Endothelial cell of umbilical vein (primary cell): ENCODE data around the gene UBE2K. TPM values are rescaled to one million over a fixed set of nuclear protein-coding genes. Genes with fewer than 3 reads are reported as not detected.

ENCODE experiments used
- BruUV-seq: library from RNA; stranded (reverse); fragments of 400-500 nt; replicated peaks from 2 replicates; lab custom pipeline; 2021; lab: Mats Ljungman, UMichigan
- CTCF ChIA-PET: fragments of 300-600, 350-600 bp; sonication (Branson Sonifier 250); formaldehyde crosslinking; loops from one replicate; lab custom pipeline; 2021; ENCODE audit warnings: antibody characterized with exemption, inconsistent platforms; lab: Charles Lee
- POLR2A ChIA-PET: fragments of 300-600, 350-600 bp; sonication (Branson Sonifier 250); formaldehyde crosslinking; loops from one replicate; lab custom pipeline; 2021; ENCODE audit warnings: antibody characterized with exemption, inconsistent platforms; lab: Charles Lee
- DNase-seq: peaks from one replicate; pipeline ENCODE4 v3.0.0-alpha.2; 2011; ENCODE audit warnings: low read depth, low spot score
- FAIRE-seq: peaks from 2 replicates; lab custom pipeline; 2011; peaks lifted over from hg19 to GRCh38; lab: Jason Lieb, UNC
- H2AFZ ChIP-seq: 2 replicates; pipeline ENCODE4 v1.6.0; 2012; ENCODE audit warnings: low read depth, low read length, control low read depth, inconsistent platforms
- H3K27ac ChIP-seq: 2 replicates; pipeline ENCODE4 v1.5.1; 2011; ENCODE audit warnings: low read depth, mild to moderate bottlenecking, control low read depth, low read length, moderate library complexity; ENCODE audit not compliant: insufficient read depth
- H3K27me3 ChIP-seq, 2 experiments: 2 replicates each; pipeline versions ENCODE4 v1.6.0 to v1.6.1; 2011; ENCODE audit warnings: low read length in 2 of 2, mixed read lengths in 1 of 2; ENCODE audit not compliant: control insufficient read depth in 2 of 2, insufficient read depth in 2 of 2
- H3K36me3 ChIP-seq, 2 experiments: 2 replicates in 1 of 2; 3 replicates in 1 of 2; pipeline ENCODE4 v1.5.1; 2011; ENCODE audit warnings: low read length in 2 of 2, mild to moderate bottlenecking in 1 of 2, moderate library complexity in 1 of 2; ENCODE audit not compliant: control insufficient read depth in 2 of 2, insufficient read depth in 2 of 2; ENCODE audit errors: extremely low read depth in 1 of 2
- H3K4me1 ChIP-seq: 3 replicates; pipeline ENCODE4 v1.5.1; 2011; ENCODE audit warnings: mild to moderate bottlenecking, low read length; ENCODE audit not compliant: control insufficient read depth, insufficient read depth; ENCODE audit errors: extremely low read depth
- H3K4me2 ChIP-seq: 2 replicates; pipeline ENCODE4 v1.6.1; 2011; ENCODE audit warnings: low read length, control low read depth, mixed read lengths; ENCODE audit not compliant: insufficient read depth
- H3K4me3 ChIP-seq, 3 experiments: fragments of 200-600 bp in 1 of 3; sonication (generic), shearing (Covaris generic) in 1 of 3; replicated peaks in 1 of 3; 2 replicates each; pipeline ENCODE4 v1.5.1; 2011 to 2016; ENCODE audit warnings: control low read depth in 3 of 3, low read length in 3 of 3, mild to moderate bottlenecking in 2 of 3, inconsistent platforms in 1 of 3, low read depth in 1 of 3, moderate library complexity in 1 of 3; ENCODE audit not compliant: insufficient read depth in 1 of 3
- H3K79me2 ChIP-seq: 2 replicates; pipeline ENCODE4 v1.6.0; 2012; ENCODE audit warnings: low read length, inconsistent platforms; ENCODE audit not compliant: control insufficient read depth, insufficient read depth
- H3K9ac ChIP-seq: replicated peaks from 2 replicates; pipeline ENCODE3; 2011; ENCODE audit warnings: low read length, control low read depth; ENCODE audit not compliant: insufficient read depth; ENCODE audit errors: extremely low read depth
- H3K9me1 ChIP-seq: replicated peaks from 3 replicates; pipeline ENCODE4 v1.6.0; 2011; ENCODE audit warnings: mild to moderate bottlenecking, low read length; ENCODE audit not compliant: control insufficient read depth, insufficient read depth; ENCODE audit errors: extremely low read depth
- H3K9me3 ChIP-seq: replicated peaks from 2 replicates; pipeline ENCODE4 v1.5.1; 2012; ENCODE audit warnings: low read length, inconsistent platforms; ENCODE audit not compliant: control insufficient read depth, insufficient read depth
- H4K20me1 ChIP-seq: replicated peaks from 2 replicates; pipeline ENCODE3; 2011; ENCODE audit warnings: mild to moderate bottlenecking, low read length; ENCODE audit not compliant: control insufficient read depth, insufficient read depth; ENCODE audit errors: extremely low read depth
- EZH2 ChIP-seq: IDR thresholded peaks from 2 replicates; pipeline ENCODE4 v1.6.1; 2012; ENCODE audit warnings: borderline replicate concordance, low read depth, mild to moderate bottlenecking, moderate library complexity, low read length, inconsistent platforms; ENCODE audit not compliant: severe bottlenecking
- FOS ChIP-seq: IDR thresholded peaks from 2 replicates; pipeline ENCODE4 v1.6.1; 2011; ENCODE audit warnings: mild to moderate bottlenecking, low read length, moderate library complexity, borderline replicate concordance; ENCODE audit not compliant: insufficient read depth
- GATA2 ChIP-seq: IDR thresholded peaks from 2 replicates; pipeline ENCODE4 v1.7.0; 2011; ENCODE audit warnings: low read depth, mild to moderate bottlenecking, moderate library complexity, mixed read lengths, low read length; ENCODE audit not compliant: insufficient read length, insufficient read depth
- JUN ChIP-seq: IDR thresholded peaks from 2 replicates; pipeline ENCODE4 v1.6.1; 2011; ENCODE audit warnings: borderline replicate concordance, low read depth; ENCODE audit not compliant: insufficient read length, insufficient read depth
- MYC ChIP-seq: IDR thresholded peaks from one replicate; pipeline ENCODE4 v1.6.1; 2011; ENCODE audit warnings: mild to moderate bottlenecking, low read depth, low read length
- POLR2A ChIP-seq: IDR thresholded peaks from 2 replicates; pipeline ENCODE4 v1.6.1; 2012; ENCODE audit warnings: low read depth, mild to moderate bottlenecking, control low read depth, low read length
- POLR2AphosphoS5 ChIP-seq: IDR thresholded peaks from 2 replicates; pipeline ENCODE4 v1.6.1; 2012; ENCODE audit warnings: low read depth, mild to moderate bottlenecking, control low read depth, low read length, moderate library complexity; ENCODE audit not compliant: insufficient read depth
- dilution Hi-C: fragments of 300-500 bp; cut with MboI; formaldehyde crosslinking; loops from one replicate; pipeline ENCODE4 v1.15.0; 2019; ENCODE audit warnings: low sequenced_read_pairs; ENCODE audit not compliant: extremely low pct_ligation_motif_present
- intact Hi-C: fragments of 100-400 bp; cut with micrococcal nuclease; formaldehyde crosslinking; loops from one replicate; pipeline ENCODE4 v1.10.0; 2022
- polyA plus RNA-seq, 4 experiments: library from polyadenylated mRNA; depleted of rRNA in 3 of 4; stranded (reverse) in 3 of 4; unstranded in 1 of 4; fragments of >200 nt; gene quantifications; 2 replicates each; pipeline versions ENCODE4 v1.2.1 to v1.2.3, GENCODE V29; 2011 to 2012; ENCODE audit warnings: missing spikeins in 1 of 4
- total RNA-seq: library from RNA; stranded (reverse); gene quantifications from 2 replicates; pipeline ENCODE4 v1.2.3, GENCODE V29; 2021
- TF ChIP-seq, protein P1 (sequence below), 2 donors: IDR thresholded peaks; 1 replicate in 1 of 2; 2 replicates in 1 of 2; pipeline ENCODE4 v1.5.1; 2011; ENCODE audit warnings: low read length in 2 of 2, mild to moderate bottlenecking in 2 of 2, moderate library complexity in 2 of 2, control low read depth in 1 of 2, inconsistent platforms in 1 of 2, low read depth in 1 of 2; ENCODE audit not compliant: insufficient read depth in 1 of 2; ENCODE audit errors: extremely low read depth in 1 of 2
- TF ChIP-seq, protein P2 (sequence below): IDR thresholded peaks from 2 replicates; pipeline ENCODE4 v1.6.1; 2011; ENCODE audit not compliant: insufficient read depth, insufficient read length

UBE2K gene
- total and polyA plus RNA-seq, 2 donors (not counting 3 experiments of a cell fraction or from before 2014, with no cell fraction given), result 32.5 to 97.8 TPM

DNA sequence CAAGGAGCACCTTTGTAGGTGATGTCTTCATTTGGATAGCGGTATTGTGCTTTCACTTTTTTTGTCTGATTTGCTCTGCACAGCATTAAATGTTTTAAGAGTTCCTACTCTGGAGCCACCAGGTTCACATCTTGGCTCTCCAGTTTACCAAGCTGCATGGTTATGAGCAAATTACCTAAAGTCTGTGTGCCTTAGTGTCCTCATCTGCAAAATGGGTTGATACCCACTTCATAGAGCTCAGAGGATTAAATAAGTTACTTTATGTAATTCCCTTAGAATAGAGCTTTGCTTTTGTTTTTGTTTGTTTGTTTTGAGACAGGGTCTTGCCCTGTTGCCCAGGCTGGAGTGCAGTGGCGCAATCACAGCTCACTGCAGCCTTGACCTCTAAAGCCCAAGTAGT lies 58.2 kb downstream of the UBE2K start:
- FAIRE-seq (no peak), DNase-seq (no peak)
- Histone ChIP-seq H3K4me2 (no peak overlapping the region), H3K27ac (no peak overlapping the region), H3K27me3 (no peaks in the 10 kb centered on the region), H3K9me1 (no peaks in the 10 kb centered on the region), H3K4me3 (no peak overlapping the region), H3K36me3 (peaks cover 5% of the 10 kb centered on the region in 2 experiments), H2AFZ (no peak overlapping the region), H3K79me2 (peaks cover 40% of the 10 kb centered on the region), H3K4me1 (no peaks in the 10 kb centered on the region), H3K9me3 (no peaks in the 10 kb centered on the region), H4K20me1 (peaks cover 4% of the 10 kb centered on the region), H3K9ac (no peak overlapping the region)
- BruUV-seq, result no TSS peak
- TF ChIP-seq GATA2, result no peak
- no peak for TF ChIP-seq POLR2AphosphoS5
- TF ChIP-seq FOS, result no peak
- TF ChIP-seq, protein P1, sequence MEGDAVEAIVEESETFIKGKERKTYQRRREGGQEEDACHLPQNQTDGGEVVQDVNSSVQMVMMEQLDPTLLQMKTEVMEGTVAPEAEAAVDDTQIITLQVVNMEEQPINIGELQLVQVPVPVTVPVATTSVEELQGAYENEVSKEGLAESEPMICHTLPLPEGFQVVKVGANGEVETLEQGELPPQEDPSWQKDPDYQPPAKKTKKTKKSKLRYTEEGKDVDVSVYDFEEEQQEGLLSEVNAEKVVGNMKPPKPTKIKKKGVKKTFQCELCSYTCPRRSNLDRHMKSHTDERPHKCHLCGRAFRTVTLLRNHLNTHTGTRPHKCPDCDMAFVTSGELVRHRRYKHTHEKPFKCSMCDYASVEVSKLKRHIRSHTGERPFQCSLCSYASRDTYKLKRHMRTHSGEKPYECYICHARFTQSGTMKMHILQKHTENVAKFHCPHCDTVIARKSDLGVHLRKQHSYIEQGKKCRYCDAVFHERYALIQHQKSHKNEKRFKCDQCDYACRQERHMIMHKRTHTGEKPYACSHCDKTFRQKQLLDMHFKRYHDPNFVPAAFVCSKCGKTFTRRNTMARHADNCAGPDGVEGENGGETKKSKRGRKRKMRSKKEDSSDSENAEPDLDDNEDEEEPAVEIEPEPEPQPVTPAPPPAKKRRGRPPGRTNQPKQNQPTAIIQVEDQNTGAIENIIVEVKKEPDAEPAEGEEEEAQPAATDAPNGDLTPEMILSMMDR (IDR thresholded peaks at IDR 0.05; ENCODE audit: extremely low read depth in 1 of 2, insufficient read depth in 1 of 2, low read depth in 1 of 2, low read length in 2 of 2), result no peak
- no peak for TF ChIP-seq POLR2A
- no peak for TF ChIP-seq EZH2
- no peak for TF ChIP-seq MYC
- TF ChIP-seq, protein P2, sequence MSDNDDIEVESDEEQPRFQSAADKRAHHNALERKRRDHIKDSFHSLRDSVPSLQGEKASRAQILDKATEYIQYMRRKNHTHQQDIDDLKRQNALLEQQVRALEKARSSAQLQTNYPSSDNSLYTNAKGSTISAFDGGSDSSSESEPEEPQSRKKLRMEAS, result no peak
- no peak for TF ChIP-seq JUN
- intact Hi-C loops (no loop called here), dilution Hi-C loops (no loop called here)
- ChIA-PET CTCF (interaction anchor here (1.1 to 1.2 kb wide), 2 partner anchors 24 to 287 kb away, joined by 3 to 5 read pairs; no protein-coding TSS in a partner anchor), POLR2A (no interaction called here)
